Chondrocyte (in vitro differentiated cells): ENCODE data around the gene RAVER2. TPM values are rescaled to one million over a fixed set of nuclear protein-coding genes. Genes with fewer than 3 reads are reported as not detected.

Experiments used
- DNase-seq: peaks from one replicate; pipeline ENCODE4 v3.0.0; 2021; ENCODE audit warnings: mixed read lengths, low spot score
- H3K27ac Mint-ChIP-seq: one replicate; pipeline ENCODE4 v1.8.0; 2021; ENCODE audit warnings: mild to moderate bottlenecking, moderate library complexity, mixed read lengths; ENCODE audit not compliant: unreplicated experiment
- H3K27me3 Mint-ChIP-seq: 2 replicates; pipeline ENCODE4 v1.8.0; 2021; ENCODE audit warnings: low read depth, mixed read lengths
- H3K36me3 Mint-ChIP-seq: 2 replicates; pipeline ENCODE4 v1.8.0; 2021; ENCODE audit warnings: low read depth, mixed read lengths
- H3K4me1 Mint-ChIP-seq: 2 replicates; pipeline ENCODE4 v1.8.0; 2021; ENCODE audit warnings: low read depth, mild to moderate bottlenecking, mixed read lengths
- H3K4me3 Mint-ChIP-seq: one replicate; pipeline ENCODE4 v1.8.0; 2021; ENCODE audit warnings: mild to moderate bottlenecking, moderate library complexity, mixed read lengths; ENCODE audit not compliant: unreplicated experiment
- H3K9me3 Mint-ChIP-seq: 2 replicates; pipeline ENCODE4 v1.8.0; 2021; ENCODE audit warnings: low read depth, mixed read lengths
- CTCF ChIP-seq: fragments of 200-600 bp; sonication (generic); IDR thresholded peaks from 2 replicates; pipeline ENCODE4 v1.5.0; 2021; ENCODE audit warnings: antibody characterized with exemption, mild to moderate bottlenecking, moderate library complexity
- total RNA-seq: library from RNA; stranded (reverse); gene quantifications from 3 replicates; pipeline ENCODE4 v1.2.1, GENCODE V29; 2021

Gene RAVER2
- total RNA-seq, 1 donor from 2014 or later: 16.4 TPM

GRCh38 chr1:64703600-64703999, 41.3 kb upstream of the RAVER2 start:
- Mint-ChIP-seq H3K36me3 (no peaks in the 10 kb centered on the region), H3K4me1 (peaks cover 14% of the 10 kb centered on the region), H3K27ac (no peak overlapping the region), H3K4me3 (no peak overlapping the region), H3K27me3 (no peaks in the 10 kb centered on the region), H3K9me3 (peaks cover 5% of the 10 kb centered on the region)
- no peak for DNase-seq
- TF ChIP-seq CTCF: no peak

GRCh38 chr1:64705591-64705990, 39.3 kb upstream of the RAVER2 start:
- DNase-seq: no peak
- Mint-ChIP-seq H3K27me3 (no peaks in the 10 kb centered on the region), H3K9me3 (peaks cover 5% of the 10 kb centered on the region), H3K36me3 (no peaks in the 10 kb centered on the region), H3K27ac (no peak overlapping the region), H3K4me1 (peaks cover 7% of the 10 kb centered on the region), H3K4me3 (no peak overlapping the region)
- TF ChIP-seq CTCF: no peak

- Mint-ChIP-seq H3K27me3 (peaks cover 9% of the 10 kb centered on the region), H3K9me3 (no peaks in the 10 kb centered on the region), H3K36me3 (no peaks in the 10 kb centered on the region), H3K27ac (no peak overlapping the region), H3K4me1 (no peaks in the 10 kb centered on the region), H3K4me3 (no peak overlapping the region)
- DNase-seq: no peak
- TF ChIP-seq CTCF: no peak
Measured at GRCh38 chr1:64711266-64711665, 33.6 kb upstream of the RAVER2 start.

- DNase-seq: no peak
- peaks cover 9% of the 10 kb centered on the region for H3K27me3 Mint-ChIP-seq
Measured at GRCh38 chr1:64712049-64712448, 32.8 kb upstream of the RAVER2 start.

GRCh38 chr1:64715186-64715585, 29.7 kb upstream of the RAVER2 start:
- H3K4me3 Mint-ChIP-seq: no peak overlapping the region
- no peak overlapping the region for H3K27ac Mint-ChIP-seq
- no peak for DNase-seq
- TF ChIP-seq CTCF: no peak
- H3K4me1 Mint-ChIP-seq: no peaks in the 10 kb centered on the region
- H3K36me3 Mint-ChIP-seq: peaks cover 5% of the 10 kb centered on the region
- H3K9me3 Mint-ChIP-seq: peaks cover 13% of the 10 kb centered on the region
- peaks cover 14% of the 10 kb centered on the region for H3K27me3 Mint-ChIP-seq

More at GRCh38 chr1:64712049-64712448, 32.8 kb upstream of the RAVER2 start:
- Mint-ChIP-seq H3K36me3 (no peaks in the 10 kb centered on the region), H3K27ac (no peak overlapping the region), H3K9me3 (no peaks in the 10 kb centered on the region), H3K4me1 (no peaks in the 10 kb centered on the region), H3K4me3 (no peak overlapping the region)
- no peak for TF ChIP-seq CTCF
